Measurements from ENCODE around the gene C3orf33. TPM values are rescaled to one million over a fixed set of nuclear protein-coding genes. Genes with fewer than 3 reads are reported as not detected.
"Not testable (repeated sequence)": the region's sequence is repeated elsewhere in the genome, so short reads cannot be mapped to it uniquely, and the experiment has no call there.

C3orf33 gene
- total RNA-seq, 1 donor from 2014 or later, result 1.7 TPM

GRCh38 chr3:155815030-155815545 lies 9.0 kb upstream of the C3orf33 start:
- Mint-ChIP-seq H3K27me3 (ENCODE audit: low read depth) (peaks cover 6% of the 10 kb centered on the region), H3K9me3 (no peaks in the 10 kb centered on the region), H3K27ac (no peak overlapping the region), H3K4me3 (ENCODE audit: low read depth) (no peak overlapping the region), H3K36me3 (ENCODE audit: low read depth) (no peaks in the 10 kb centered on the region), H3K4me1 (ENCODE audit: low read depth) (no peaks in the 10 kb centered on the region)
- intact Hi-C loops (cut with micrococcal nuclease), result no loop called here
- DNase-seq (ENCODE audit: low spot score), result no peak

- H3K9me3 Mint-ChIP-seq; H3K36me3 Mint-ChIP-seq (ENCODE audit: low read depth); H3K27ac Mint-ChIP-seq; intact Hi-C loops (cut with micrococcal nuclease); H3K4me1 Mint-ChIP-seq (ENCODE audit: low read depth); H3K4me3 Mint-ChIP-seq (ENCODE audit: low read depth); DNase-seq (ENCODE audit: low spot score): not testable (repeated sequence)
- H3K27me3 Mint-ChIP-seq (ENCODE audit: low read depth), result peaks cover 16% of the 10 kb centered on the region
Measured at GRCh38 chr3:155813224-155813623, 7.1 kb upstream of the C3orf33 start.

- Mint-ChIP-seq H3K9me3 (no peaks in the 10 kb centered on the region), H3K36me3 (ENCODE audit: low read depth) (no peaks in the 10 kb centered on the region), H3K4me1 (ENCODE audit: low read depth) (peaks cover 4% of the 10 kb centered on the region), H3K4me3 (ENCODE audit: low read depth) (no peak overlapping the region), H3K27ac (no peak overlapping the region), H3K27me3 (ENCODE audit: low read depth) (peaks cover 16% of the 10 kb centered on the region)
- intact Hi-C loops (cut with micrococcal nuclease), result no loop called here
- DNase-seq (ENCODE audit: low spot score), result no peak
Measured at GRCh38 chr3:155809181-155809580, 3.1 kb upstream of the C3orf33 start.

DNA sequence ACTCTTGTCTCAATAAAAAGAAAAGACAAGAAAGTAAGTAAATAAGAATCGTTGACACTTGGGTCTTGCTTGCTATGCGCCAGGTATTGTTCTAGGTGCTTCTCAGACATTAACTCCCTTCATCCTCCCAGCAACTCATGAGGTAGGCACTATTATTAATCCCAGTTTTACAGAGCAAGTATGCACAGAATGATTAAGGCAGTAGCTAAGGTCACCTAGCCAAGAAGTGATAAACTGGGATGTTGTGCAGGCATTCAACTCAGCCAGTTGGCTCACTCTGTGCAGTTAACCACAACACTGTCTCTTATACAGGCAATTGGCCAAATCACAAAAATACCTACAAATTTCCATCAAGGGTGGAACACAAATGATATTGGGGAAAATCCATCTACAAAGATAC lies 1.7 kb upstream of the C3orf33 start:
- intact Hi-C loops (cut with micrococcal nuclease), result no loop called here
- H3K4me1 Mint-ChIP-seq (ENCODE audit: low read depth), result peaks cover 4% of the 10 kb centered on the region
- no peak overlapping the region for H3K4me3 Mint-ChIP-seq (ENCODE audit: low read depth)
- no peak overlapping the region for H3K27ac Mint-ChIP-seq
- H3K36me3 Mint-ChIP-seq (ENCODE audit: low read depth), result no peaks in the 10 kb centered on the region
- H3K9me3 Mint-ChIP-seq, result no peaks in the 10 kb centered on the region
- DNase-seq (ENCODE audit: low spot score), result no peak
- peaks cover 16% of the 10 kb centered on the region for H3K27me3 Mint-ChIP-seq (ENCODE audit: low read depth)

GRCh38 chr3:155805204-155805801 lies 775 bp downstream of the C3orf33 start:
- no peak for DNase-seq (ENCODE audit: low spot score)
- intact Hi-C loops (cut with micrococcal nuclease), result no loop called here
- Mint-ChIP-seq H3K27me3 (ENCODE audit: low read depth) (peaks cover 11% of the 10 kb centered on the region), H3K4me1 (ENCODE audit: low read depth) (peaks cover 4% of the 10 kb centered on the region), H3K4me3 (ENCODE audit: low read depth) (peak overlapping the region; percentile 85), H3K36me3 (ENCODE audit: low read depth) (peaks cover 5% of the 10 kb centered on the region), H3K9me3 (no peaks in the 10 kb centered on the region), H3K27ac (peak overlapping the region; percentile 70)

- DNase-seq (ENCODE audit: low spot score), result no peak
- H3K4me3 Mint-ChIP-seq (ENCODE audit: low read depth), result no peak overlapping the region
- H3K27me3 Mint-ChIP-seq (ENCODE audit: low read depth), result peaks cover 7% of the 10 kb centered on the region
- H3K9me3 Mint-ChIP-seq, result no peaks in the 10 kb centered on the region
- intact Hi-C loops (cut with micrococcal nuclease), result no loop called here
- no peak overlapping the region for H3K27ac Mint-ChIP-seq
- peaks cover 8% of the 10 kb centered on the region for H3K36me3 Mint-ChIP-seq (ENCODE audit: low read depth)
- H3K4me1 Mint-ChIP-seq (ENCODE audit: low read depth), result peaks cover 4% of the 10 kb centered on the region
Measured at GRCh38 chr3:155804323-155804722, 1.8 kb downstream of the C3orf33 start.

- H3K9me3 Mint-ChIP-seq, result peaks cover 7% of the 10 kb centered on the region
Measured at GRCh38 chr3:155792532-155792931, 13.5 kb downstream of the C3orf33 start.

DNA sequence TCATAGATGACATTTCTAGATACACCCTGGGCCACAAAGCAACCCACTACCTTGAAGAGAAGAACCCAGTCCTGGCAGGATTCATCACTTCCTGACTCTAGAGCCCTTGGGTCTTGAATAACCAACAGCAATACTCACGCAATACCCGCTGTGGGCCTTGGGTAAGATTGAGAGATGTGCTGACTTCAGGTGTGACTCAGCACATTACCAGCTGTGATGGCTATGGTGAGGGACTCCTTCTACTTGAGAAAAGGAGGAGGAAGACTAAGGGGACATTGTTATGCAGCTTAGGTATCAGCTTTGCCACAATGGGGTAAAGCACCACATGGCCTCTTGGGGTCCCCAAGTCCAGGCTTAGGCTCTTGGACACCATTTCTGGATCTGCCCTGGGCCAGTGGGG lies 14.9 kb downstream of the C3orf33 start:
- DNase-seq (ENCODE audit: low spot score), result no peak
- peaks cover 15% of the 10 kb centered on the region for H3K36me3 Mint-ChIP-seq (ENCODE audit: low read depth)
- H3K4me3 Mint-ChIP-seq (ENCODE audit: low read depth), result no peak overlapping the region
- no peak overlapping the region for H3K27ac Mint-ChIP-seq
- H3K4me1 Mint-ChIP-seq (ENCODE audit: low read depth), result peaks cover 6% of the 10 kb centered on the region
- no peaks in the 10 kb centered on the region for H3K27me3 Mint-ChIP-seq (ENCODE audit: low read depth)
- intact Hi-C loops (cut with micrococcal nuclease), result no loop called here
- peaks cover 7% of the 10 kb centered on the region for H3K9me3 Mint-ChIP-seq

More at GRCh38 chr3:155792532-155792931, 13.5 kb downstream of the C3orf33 start:
- Mint-ChIP-seq H3K4me1 (ENCODE audit: low read depth) (peaks cover 6% of the 10 kb centered on the region), H3K27me3 (ENCODE audit: low read depth) (no peaks in the 10 kb centered on the region), H3K27ac (no peak overlapping the region), H3K4me3 (ENCODE audit: low read depth) (no peak overlapping the region), H3K36me3 (ENCODE audit: low read depth) (peaks cover 18% of the 10 kb centered on the region)
- DNase-seq (ENCODE audit: low spot score), result no peak
- intact Hi-C loops (cut with micrococcal nuclease), result no loop called here

DNA sequence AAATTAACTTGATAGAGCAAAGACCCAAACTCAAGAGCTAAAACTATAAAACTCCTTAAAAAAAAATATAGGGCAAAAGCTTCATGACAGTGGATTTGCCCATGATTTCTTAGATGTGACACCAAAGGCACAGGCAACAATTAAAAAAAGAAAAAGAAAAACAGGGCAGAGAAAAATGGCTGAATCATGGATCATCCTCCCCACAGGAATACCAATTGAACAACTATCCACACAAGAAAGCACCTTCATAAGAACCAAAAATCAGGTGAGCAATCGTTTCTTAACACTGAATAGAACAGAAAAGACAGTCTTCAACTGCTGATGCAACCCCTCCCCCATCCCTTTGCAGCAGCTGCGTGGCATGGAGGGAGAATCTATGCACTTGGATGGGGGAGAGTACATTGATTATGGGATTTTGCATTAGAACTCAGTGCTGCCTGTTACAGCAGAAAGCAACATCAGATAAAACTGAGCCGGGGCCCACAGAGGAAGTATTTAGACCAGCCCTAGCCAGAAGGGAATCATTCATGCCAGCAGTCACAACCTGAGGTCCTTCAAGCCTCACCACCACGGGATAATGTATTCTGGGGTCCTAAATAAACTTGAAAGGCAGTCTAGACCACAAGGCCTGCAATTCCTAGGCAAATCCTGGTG lies 15.7 kb downstream of the C3orf33 start:
- H3K27me3 Mint-ChIP-seq (ENCODE audit: low read depth), result no peaks in the 10 kb centered on the region
- H3K36me3 Mint-ChIP-seq (ENCODE audit: low read depth), result peaks cover 15% of the 10 kb centered on the region
- DNase-seq (ENCODE audit: low spot score), result no peak
- intact Hi-C loops (cut with micrococcal nuclease), result no loop called here
- peaks cover 8% of the 10 kb centered on the region for H3K4me1 Mint-ChIP-seq (ENCODE audit: low read depth)
- no peak overlapping the region for H3K27ac Mint-ChIP-seq
- peaks cover 7% of the 10 kb centered on the region for H3K9me3 Mint-ChIP-seq
- H3K4me3 Mint-ChIP-seq (ENCODE audit: low read depth), result no peak overlapping the region

DNA sequence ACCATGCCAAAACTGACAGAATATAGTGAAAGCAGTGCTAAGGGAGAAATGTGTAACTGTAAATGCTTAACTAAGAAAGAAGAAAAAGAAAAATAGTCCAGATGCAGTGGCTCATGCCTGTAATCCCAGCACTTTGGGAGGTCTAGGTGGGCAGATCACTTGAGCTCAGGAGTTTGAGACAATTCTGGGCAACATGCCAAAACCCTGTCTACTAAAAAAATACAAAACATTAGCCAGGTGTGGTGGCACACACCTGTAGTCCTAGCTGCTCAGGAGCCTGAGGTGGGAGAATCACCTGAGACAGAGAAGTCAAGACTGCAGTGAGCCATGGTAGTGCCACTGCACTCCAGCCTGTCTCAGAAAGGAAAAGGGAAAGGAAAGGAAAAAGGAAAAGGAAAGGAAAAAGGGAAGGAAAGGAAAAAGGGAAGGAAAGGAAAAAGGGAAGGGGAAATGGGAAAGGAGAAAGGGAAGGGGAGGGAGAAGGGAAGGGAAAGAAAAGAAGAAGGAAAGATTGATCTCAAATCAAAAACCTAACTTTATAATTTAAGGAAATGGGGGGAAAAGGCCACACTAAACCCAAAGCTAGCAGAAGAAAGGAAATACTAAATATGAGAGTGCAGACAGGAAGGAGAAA lies 20.3 kb downstream of the C3orf33 start:
- Mint-ChIP-seq H3K9me3 (peaks cover 9% of the 10 kb centered on the region), H3K36me3 (ENCODE audit: low read depth) (peaks cover 10% of the 10 kb centered on the region), H3K4me3 (ENCODE audit: low read depth) (no peak overlapping the region), H3K27me3 (ENCODE audit: low read depth) (no peaks in the 10 kb centered on the region), H3K4me1 (ENCODE audit: low read depth) (peaks cover 6% of the 10 kb centered on the region), H3K27ac (no peak overlapping the region)
- no peak for DNase-seq (ENCODE audit: low spot score)
- intact Hi-C loops (cut with micrococcal nuclease), result no loop called here

DNA sequence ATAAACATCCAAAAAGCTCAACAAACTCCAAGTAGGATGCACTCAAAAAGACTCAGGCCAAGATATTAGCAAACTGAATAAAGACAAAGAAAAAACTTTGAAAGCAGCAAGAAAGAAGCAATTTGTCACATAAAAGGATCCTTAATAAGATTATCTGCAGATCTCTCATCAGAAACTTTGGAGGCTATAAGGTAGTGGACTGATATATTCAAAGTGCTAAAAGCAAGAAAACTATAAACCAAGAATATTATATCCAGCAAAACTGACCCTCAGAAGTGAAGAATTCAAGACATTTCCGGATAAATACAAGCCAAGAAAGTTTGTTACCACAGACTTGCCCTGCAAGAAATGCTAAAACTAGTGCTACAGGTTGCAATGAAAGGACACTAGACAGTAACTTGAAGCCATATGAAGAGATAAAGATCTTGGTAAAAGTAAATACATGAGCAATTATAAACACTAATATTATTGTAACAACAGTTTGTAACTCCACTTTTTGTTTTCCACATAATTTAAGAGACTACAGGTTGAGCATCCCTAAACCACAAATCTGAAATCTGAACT lies 23.6 kb downstream of the C3orf33 start:
- Mint-ChIP-seq H3K36me3 (ENCODE audit: low read depth) (peaks cover 10% of the 10 kb centered on the region), H3K4me3 (ENCODE audit: low read depth) (no peak overlapping the region), H3K9me3 (peaks cover 9% of the 10 kb centered on the region), H3K27me3 (ENCODE audit: low read depth) (no peaks in the 10 kb centered on the region), H3K4me1 (ENCODE audit: low read depth) (peaks cover 2% of the 10 kb centered on the region), H3K27ac (no peak overlapping the region)
- no peak for DNase-seq (ENCODE audit: low spot score)
- intact Hi-C loops (cut with micrococcal nuclease), result no loop called here

- H3K36me3 Mint-ChIP-seq (ENCODE audit: low read depth), result peaks cover 10% of the 10 kb centered on the region
- H3K4me1 Mint-ChIP-seq (ENCODE audit: low read depth), result no peaks in the 10 kb centered on the region
- no peaks in the 10 kb centered on the region for H3K27me3 Mint-ChIP-seq (ENCODE audit: low read depth)
- H3K9me3 Mint-ChIP-seq, result peaks cover 9% of the 10 kb centered on the region
- no peak overlapping the region for H3K27ac Mint-ChIP-seq
- H3K4me3 Mint-ChIP-seq (ENCODE audit: low read depth), result no peak overlapping the region
- intact Hi-C loops (cut with micrococcal nuclease), result no loop called here
- no peak for DNase-seq (ENCODE audit: low spot score)
Measured at GRCh38 chr3:155780291-155780690, 25.8 kb downstream of the C3orf33 start.

- intact Hi-C loops (cut with micrococcal nuclease), result no loop called here
- H3K27ac Mint-ChIP-seq, result no peak overlapping the region
- H3K9me3 Mint-ChIP-seq, result peaks cover 9% of the 10 kb centered on the region
- no peaks in the 10 kb centered on the region for H3K27me3 Mint-ChIP-seq (ENCODE audit: low read depth)
- H3K4me1 Mint-ChIP-seq (ENCODE audit: low read depth), result no peaks in the 10 kb centered on the region
- no peak overlapping the region for H3K4me3 Mint-ChIP-seq (ENCODE audit: low read depth)
- no peak for DNase-seq (ENCODE audit: low spot score)
- peaks cover 10% of the 10 kb centered on the region for H3K36me3 Mint-ChIP-seq (ENCODE audit: low read depth)
Measured at GRCh38 chr3:155778462-155778861, 27.6 kb downstream of the C3orf33 start.
